Stimulated activated CD8-positive, alpha-beta memory T cell treated with anti-CD3 and anti-CD28 coated beads, Interleukin-7, amount 100 ng/mL, for 4 hours (primary cell): ENCODE results near the gene MAB21L4.

Source experiments
- DNase-seq, 2 donors: peaks; one replicate each; pipeline ENCODE4 v3.0.0-alpha.2; 2020; ENCODE audit warnings: low read depth in 2 of 2

The MAB21L4 gene

DNA sequence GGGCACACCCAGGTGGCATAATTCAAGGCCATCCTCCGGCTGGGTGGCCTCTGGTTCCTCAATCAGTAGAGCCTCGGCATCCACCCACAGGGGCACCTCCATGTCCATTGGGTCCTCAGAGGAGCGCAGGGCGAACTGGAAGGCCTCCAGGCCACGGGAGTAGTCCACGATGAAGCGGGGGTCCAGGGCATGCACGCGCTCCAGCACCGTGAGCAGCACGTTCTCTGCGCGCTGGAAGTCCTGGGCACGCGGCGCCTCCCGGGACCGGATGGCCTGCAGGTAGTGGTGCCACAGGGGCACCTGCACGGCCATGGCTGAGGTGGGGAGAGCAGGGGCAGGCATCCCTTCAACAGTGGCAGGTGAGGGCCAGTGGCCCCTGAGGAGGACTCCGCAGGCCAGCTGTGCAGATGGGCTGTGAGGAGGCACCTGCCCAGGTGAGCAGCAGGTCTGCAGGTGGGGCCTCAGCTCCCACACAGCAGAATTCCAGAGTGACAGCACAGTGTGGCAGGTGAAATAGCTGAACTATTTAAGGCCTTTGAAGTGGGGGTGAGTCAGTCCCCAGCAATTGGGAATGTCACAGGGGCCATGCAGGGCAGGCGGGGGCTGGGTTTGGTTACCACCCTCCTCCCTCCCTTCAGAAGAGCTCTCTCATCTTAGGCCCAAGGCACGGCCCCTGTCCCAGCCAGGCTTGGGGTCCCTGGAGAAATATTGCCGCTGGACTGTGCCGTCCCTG, at the start of gene MAB21L4:
Gene MAB21L4 (minus strand): TSS at position 501 of the 733 bp plus-strand sequence. CDS start 159 bp downstream, at position 342.
- no peak for DNase-seq

DNA sequence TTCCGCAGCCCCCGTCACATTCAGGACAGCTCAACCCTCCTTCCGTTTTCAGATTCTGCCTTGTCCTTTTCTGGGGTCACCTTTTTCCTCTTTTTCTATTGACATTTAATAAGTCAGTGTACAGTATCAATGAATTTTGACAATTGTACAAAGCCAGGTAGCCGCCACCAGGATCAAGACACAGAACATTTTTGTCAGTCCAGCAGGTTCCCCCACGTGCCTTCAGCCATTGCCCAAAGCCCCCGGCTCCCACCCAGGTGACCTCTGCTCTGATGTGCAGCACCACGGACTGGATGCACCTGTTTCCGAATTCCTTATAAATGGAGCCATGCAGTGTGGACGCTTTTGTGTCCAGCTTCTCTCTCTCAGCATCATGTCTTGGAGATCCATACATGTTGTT, 40.1 kb upstream of the MAB21L4 start:
- DNase-seq, result no peak

DNA sequence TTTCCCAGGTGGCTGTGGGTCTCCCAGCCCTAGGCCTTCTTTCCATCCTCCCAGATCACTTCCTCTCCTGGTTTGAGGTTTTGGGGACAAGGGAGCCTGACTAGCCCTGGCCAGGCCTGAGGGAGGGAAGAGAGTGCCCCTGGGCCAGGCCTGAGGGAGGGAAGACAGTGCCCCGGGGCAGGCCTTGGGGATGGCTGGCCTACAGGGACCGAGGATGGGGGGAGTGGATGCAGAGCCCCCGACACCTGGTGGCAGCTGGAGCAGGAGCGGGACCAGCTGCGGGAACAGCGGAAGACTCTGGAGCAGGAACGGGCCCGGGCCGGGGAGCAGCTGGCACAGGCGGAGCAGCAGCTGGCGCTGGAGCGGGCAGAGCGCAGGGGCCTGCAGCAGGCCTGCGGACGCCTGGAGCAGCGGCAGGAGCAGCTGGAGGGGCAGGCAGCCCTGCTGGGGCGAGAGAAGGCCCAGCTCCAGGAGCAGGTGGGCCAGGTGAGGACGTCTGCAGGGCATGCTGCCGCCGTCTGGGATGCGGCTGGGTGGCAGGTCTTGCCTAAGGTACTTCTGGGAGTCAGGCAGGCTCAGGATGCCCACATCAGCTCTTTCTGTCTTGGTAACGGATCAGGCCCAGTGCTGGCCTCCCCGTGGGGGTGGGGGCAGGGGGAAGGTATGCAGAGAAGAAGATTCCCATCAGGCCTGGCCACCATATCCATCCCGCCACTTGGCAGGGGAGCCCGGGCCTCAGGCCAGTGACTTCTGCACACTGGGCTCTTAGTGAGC, 39.3 kb upstream of the MAB21L4 start:
- DNase-seq, result no peak

DNA sequence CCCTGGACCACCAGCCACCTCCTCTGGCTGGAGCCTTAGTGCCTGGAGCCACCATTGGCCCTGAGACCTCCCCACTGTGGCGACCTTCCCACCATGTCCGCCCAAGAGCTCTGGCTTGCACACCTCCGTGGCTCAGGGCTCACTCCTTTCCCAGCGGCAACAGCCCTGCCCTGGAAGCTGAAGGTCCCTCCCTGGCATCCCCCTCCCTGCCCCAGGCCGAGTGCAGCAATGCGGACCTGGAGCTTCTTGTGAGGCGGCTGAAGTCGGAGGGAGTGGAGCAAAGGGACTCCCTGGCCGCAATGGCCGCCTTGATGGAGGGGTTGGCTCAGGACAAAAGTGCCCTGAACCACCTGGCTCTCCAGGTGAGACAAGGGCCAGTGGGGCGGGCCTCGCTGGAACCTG, 38.7 kb upstream of the MAB21L4 start:
- DNase-seq, result no peak

DNA sequence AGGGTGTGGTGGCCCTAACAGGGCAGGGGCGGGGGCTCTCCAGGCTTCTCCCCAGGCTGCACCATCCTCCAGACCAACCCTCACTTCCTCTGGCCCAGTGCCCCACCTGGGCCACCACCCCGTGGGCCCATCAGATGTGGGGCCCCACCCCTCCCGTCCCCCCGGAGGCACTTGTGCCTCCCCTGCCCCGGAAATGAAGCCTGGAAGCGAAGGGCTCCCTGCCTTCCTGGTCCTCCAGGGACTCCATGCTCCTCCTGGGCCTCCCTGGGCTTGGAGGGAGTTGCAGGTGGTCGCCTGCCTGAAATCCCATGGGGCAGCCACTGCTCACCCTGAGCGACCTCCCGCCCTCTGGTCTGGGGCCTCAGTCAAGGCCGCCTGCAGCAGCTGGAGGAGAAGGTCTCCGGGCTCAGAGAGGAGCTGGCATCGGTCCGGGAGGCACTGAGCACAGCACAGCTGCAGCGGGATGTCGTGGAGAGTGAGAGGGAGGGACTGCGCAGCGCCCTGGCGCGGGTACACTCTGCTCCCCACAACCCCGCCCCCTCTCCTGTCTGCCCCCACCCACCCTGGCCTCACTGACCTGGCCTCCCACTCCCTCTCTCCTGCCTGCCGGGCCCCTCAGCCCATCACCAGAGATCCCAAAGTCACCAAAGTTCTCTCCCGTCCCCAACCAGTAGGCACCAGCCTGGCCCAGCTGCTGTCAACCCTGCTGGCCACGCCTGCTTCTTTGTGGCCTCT, 38.2 kb upstream of the MAB21L4 start:
- no peak for DNase-seq

DNA sequence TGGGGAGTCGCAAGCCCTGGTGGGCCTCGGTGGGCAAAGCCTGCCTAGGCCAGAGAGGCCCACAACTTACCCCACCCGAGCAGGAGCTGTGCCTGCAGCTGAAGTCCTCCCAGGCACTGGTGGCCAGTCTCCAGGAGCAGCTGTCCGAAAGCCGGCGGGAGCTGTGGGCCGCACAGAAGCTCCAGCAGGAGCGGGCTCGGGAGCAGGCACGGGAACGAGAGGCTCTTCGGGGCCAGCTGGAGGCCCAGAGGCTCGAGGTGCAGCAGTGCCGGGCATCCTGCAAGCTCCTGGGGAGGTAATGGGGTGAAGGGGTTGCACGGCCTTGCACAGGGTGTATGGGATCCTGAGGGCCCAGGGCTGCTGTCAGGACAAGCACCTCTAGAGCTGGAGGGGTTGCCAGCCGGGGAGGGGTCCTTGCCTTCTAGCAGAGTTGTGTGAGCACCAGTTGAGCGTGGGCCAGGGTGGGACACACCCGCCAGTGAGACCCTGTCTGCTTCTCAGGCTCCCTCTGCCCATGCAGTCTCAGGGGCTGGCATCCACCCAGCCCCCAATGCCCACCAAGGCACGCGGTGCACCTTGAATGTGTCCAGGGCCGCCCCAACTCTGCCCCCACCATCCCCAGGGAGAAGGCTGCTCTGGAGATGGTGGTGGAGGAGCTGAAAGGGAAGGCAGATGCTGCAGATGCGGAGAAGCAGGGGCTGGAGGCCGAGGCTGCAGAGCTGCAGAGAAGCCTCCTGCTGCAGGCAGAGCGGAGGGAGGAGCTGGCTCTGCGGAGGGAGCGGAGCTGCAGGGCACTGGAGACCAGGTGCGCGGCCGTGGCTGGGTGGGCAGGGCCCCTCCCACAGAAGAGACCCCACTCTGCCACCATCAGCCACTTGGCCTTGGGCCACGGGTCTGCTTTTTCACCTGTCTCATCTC, 37.4 kb upstream of the MAB21L4 start:
- DNase-seq, result no peak

DNA sequence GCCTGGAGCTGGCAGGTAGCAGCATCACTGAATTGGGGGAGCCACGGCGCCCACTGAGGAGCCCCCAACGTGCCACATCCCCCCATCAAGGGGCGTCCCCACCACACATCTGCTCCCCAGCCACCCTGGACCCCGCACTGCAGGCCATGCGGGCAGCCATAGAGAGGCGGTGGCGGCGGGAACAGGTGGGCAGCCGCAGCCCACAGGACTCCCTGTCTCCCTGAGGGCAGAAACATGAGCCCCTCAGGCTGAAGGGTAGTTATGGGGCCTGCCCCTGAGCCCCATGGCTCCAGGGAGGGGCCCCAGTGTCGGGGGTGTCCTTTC, 36.7 kb upstream of the MAB21L4 start:
- no peak for DNase-seq

DNA sequence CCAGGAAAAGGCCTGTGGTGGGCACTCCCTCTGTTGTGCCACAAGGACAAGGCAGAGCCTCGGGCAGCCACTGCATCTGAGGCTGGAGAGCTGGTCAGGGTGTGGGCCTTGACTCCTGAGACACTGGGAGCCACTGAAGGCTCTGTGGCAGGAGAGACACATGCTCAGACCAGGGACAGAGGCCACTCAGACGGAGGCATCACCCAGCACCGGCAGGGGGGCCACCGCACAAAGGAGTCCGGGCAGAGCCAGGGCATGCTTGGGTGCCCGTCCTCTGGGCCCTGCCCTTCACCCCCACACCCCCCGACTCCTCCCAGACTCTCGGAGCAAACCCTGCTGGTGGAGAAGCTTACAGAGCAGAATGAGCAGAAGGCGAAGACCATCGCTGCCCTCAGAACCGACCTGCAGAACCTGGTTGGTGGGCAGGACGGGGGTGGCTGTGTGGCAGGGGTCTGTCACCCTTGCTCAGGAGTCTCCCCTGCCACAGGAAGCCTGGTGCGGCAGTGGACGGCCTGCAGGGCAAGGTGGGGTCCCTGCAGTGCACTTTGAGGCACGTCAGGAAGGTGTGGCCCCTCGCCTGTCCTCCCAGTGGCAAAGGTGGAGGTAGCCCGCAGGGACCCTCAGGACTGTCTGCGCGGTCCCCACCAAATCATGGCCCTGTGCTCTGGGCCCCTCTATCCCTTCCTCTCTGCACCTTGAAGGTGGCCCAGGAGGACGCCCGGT, 36.2 kb upstream of the MAB21L4 start:
- DNase-seq, result no peak

DNA sequence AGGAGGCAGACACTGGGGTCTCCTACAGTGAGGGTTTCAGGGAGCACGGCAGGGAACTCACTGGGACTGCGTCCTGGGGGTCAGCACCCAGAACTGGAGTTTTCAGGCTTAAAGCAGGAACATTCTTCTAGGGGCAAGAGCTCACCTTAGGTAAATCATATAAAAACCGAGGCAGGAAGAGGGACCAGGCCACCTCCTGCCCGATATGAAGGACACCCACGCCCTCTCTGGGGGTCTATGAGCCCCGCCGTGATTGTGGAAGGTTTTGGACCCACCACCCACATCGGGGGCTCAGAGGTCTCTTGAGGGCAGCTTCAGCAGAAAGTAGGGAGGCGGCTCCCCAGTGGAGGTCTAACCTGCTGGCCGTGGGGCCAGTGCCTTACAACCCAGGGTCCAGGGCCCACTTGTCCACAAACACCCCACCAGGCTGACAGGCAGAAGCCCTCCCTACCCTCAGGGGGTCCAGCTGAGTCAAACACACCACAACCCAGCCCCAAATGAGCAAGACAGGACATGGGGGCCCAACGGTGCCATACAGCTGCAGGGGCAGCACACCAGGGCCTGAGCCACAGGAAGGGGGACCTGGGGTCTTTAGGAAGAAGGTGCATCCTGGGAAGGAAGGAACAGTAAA, 35.5 kb upstream of the MAB21L4 start:
- DNase-seq, result no peak

DNA sequence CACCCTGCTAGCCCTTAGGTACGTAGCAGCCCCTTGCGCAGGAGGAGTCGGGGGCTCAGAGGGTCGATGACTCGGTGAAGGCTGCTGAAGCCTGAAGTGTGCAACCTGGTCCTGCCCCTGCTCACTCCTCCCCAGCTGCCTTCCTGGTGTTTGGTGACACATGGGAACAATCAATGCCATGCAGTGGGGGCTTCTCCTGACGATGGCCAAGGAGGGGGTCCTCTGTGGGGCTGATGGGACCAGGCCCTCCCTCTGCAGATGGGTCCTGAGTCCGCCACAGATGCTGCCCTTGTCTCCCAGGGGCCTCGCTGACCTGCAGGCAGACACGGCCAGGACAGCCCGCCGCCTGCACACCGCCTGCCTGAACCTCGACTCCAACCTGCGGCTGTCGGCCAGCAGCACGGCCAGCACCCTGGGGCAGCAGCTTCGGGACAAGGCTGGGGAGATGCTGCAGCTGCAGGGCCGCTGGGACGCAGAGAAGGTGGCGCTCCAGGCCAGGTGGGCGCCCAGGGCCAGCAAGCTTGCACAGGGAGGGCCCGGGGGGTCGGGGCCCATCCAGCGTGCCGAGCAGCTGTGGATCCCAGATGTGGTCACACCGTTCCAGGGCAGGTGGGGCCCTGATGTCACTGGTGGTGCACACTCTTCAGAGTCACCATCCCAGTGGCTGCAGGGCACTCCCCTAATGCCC, 34.8 kb upstream of the MAB21L4 start:
- no peak for DNase-seq

DNA sequence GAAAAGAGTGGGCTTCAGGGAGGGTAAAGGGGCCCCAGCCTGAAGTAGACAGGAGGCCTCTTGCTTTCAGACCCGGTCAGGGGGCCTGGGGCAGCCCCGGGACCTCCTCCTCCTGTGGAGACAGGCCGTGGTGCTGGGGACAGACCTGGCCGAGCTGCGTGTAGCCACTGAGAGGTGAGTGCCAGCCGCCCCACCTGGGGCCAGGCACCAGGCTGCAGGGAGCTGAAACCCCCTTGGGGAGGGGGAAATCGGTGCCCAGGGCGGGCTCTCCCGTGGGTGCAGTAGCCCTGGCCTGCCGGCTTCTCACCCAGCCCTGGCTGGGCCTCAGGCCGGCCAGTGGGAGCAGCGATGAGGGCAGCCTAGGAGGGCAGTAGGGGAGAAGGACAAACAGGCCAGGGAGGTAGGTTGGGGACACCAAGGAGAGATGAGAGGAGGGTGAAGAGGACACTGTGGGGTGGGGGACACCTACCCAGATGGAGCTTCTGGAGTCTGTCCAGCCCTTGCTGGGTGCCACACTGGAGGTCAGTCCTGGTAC, 34.2 kb upstream of the MAB21L4 start:
- no peak for DNase-seq

DNA sequence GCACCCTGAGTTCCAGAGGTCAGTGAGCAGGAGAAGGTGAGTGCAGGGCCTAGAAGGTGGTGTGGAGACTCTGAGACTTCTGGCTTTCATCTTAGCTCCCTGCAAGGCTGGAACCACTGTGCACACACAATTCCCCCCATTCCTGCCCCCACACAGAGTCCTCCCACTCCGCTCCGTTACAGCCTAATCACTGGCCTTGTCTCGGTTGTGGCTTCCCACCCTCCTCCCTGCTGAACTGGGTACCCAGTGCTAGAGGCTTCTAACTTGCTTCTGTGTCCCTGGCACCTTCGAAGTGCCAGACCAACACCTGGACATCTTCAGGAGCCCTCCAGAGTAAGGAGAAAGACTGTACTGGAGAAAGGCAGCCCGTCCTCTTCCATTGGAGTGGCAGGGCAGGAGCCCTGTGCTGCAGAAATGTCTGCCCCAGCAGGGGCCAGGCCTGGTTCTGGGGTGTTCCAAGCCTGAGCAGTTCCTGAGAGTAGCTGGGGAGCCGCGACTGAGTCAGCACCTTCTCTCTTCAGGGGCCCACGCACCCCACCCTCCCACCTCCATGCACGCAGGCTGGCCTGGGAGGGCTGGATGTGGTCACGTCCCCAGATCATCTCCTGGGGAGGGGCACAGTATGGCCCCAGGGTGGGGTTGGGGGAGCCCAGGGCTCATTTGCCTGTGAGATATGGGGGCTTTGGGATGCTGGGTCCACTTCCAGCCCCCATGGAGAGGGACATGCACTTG, 33.6 kb upstream of the MAB21L4 start:
- no peak for DNase-seq

DNA sequence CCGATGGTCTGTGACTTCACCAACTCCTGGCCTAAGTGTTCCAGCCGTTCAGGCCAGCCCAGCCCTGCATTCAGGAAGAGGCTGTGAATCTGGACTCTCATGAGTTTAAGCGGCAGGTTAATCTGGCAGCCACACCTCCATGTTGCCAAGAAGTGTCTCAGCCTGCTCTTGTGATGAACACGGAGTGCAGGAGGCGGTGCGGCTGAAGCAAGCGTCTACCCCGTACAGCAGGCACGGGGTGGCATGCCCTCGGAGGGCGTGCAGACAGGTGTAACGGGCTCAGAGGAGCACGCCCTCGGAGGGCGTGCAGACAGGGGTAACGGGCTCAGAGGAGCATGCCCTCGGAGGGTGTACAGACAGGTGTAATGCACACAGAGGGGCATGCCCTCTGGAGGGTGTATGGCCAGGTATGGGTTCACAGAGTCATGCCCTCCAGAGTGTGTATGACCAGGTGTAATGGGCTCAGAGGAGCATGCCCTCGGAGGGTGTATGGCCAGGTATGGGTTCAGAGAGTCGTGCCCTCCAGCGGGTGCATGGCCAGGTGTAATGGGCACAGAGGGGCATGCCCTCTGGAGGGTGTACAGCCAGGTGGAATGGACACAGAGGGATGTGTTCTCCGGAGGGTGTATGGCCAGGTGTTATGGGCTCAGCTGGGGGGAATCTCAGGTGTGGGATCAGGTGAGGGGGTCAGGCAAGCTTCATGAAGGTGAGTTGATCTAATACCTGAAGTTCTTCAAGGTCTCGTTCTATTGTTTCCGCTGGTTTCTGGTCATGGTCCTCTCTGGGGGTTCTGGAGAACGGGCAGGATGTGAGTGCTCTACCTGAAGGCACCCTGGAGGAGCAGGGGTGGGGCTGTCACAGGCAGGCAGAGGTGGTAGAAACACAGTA, 32.8 kb upstream of the MAB21L4 start:
- no peak for DNase-seq

DNA sequence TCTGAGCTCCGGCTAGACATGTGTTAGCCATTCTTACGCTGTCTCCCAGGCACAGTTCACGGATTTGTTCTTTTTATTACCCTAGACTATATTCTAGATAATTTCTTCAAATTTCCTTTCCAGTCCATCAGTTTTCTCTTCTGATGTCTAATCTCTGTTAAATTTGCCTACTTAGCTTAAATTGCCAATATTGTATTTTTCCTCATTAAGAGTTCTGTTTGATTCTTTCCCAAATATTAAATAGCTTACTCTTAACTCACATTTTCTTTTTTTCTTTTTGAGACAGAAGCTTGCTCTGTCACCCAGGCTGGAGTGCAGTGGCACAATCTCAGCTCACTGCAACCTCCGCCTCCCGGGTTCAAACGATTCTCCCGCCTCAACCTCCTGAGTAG, 31.4 kb upstream of the MAB21L4 start:
- no peak for DNase-seq

DNA sequence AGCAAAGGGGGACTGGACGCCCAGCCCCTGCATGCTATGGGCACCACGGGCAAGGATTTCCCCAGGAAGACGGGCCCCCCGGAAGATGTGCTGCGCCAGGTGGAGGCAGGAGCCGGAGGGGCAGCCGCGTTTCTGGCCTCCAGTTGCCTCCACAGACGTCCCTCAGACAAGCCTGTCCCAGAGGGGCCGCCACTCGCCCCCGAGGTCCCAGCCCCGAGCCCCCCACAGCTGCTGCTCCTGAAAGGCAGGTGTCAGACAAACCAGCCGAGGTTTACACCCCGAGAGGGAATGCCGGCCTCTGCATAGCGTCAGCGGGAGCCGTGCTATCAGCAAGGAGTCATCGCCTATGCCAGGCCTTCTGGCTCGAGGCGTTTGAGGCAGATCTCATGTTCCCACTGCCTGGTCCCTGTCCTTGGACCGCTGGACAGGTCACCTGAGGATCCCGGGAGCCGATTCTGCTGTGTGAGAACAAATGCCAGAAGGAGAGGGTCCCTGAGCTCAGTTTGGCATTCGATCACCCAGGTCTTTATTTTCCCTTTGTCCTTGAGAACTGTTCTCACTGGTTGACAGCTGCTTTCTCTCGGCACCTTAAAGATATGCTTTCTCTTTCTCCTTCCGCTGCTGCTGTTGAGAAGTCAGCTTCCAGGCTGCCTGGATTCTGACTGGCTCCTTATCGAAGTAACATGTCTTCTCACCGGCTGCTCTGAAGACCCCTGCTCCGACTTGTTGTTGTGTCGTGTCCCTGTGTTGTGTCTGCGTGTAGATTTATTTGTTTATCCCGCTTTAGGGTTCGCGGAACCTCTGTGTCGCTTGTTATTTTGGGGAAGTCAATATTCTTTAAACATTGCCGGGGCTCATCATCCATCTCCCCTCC, 30.8 kb upstream of the MAB21L4 start:
- no peak for DNase-seq

DNA sequence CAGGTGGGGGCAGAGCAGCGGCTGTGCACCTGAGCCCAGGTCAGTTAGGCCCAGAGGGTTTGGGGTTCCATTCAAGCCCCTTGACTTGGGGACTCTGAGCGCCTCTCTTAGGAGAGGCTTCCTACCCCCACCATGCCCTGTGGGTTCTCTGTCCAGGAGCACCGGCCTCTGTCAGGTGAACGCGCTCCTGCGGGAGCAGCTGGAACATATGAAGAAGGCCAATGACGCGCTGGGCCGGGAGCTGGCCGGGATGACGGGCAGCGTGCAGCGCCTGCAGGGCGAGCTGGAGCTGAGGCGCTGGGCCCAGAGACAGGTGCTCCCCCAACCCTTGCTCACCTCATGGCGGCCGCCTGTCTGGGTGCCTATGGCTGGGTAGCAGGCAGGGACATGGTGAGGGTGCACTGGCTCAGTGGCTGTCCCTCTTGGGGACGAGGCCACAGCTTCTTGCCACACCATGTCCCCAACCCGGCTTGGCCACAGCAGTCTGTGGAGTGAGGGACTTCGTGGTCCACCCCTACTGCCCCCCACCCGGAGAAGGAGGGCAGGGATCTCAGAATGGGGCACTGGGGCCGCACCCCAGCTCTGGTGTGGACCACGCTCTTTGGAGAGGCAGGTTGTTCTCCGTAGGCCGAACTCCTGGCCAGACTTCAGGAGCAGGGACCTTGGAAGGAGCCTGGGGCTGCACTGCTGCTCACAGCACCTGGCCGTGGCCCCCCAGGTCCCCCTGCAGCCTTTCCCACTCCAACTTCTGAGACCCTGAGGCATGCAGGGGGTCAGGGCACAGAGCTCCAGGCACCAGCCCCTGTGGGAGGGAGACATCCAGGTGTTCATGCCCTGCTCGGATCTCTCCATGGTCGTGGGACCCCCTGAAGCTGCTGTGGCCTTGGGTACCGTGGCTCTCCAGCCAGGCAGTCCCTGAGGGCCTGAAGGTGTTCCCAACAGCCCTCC, 29.9 kb upstream of the MAB21L4 start:
- no peak for DNase-seq
